NCI-H2107 treated with DMSO at 0.1 percent for 48 hours (cell line): ENCODE data around the gene C1orf53.
A peak's percentile ranks its signal among the peaks of the same experiment; 100 is the strongest.
"Not testable (repeated sequence)": the region's sequence is repeated elsewhere in the genome, so short reads cannot be mapped to it uniquely, and the experiment has no call there.

ENCODE experiments used
- DNase-seq: peaks from one replicate; lab custom pipeline; 2025; ENCODE audit not compliant: unreplicated experiment; lab: John Stamatoyannopoulos, UW

C1orf53 gene

GRCh38 chr1:197920414-197921117 lies 18.1 kb downstream of the C1orf53 start:
- no peak for DNase-seq

GRCh38 chr1:197921235-197922069 lies 19.0 kb downstream of the C1orf53 start:
- no peak for DNase-seq

GRCh38 chr1:197922070-197922390 lies 19.6 kb downstream of the C1orf53 start:
- DNase-seq: no peak

GRCh38 chr1:197923038-197923437 lies 20.6 kb downstream of the C1orf53 start:
- no peak for DNase-seq

- DNase-seq: peak; percentile 38
Observed at GRCh38 chr1:197924516-197925123, 22.2 kb downstream of the C1orf53 start.

GRCh38 chr1:197927908-197928665 lies 25.7 kb downstream of the C1orf53 start:
- DNase-seq: no peak

- no peak for DNase-seq
Observed at GRCh38 chr1:197928849-197929336, 26.5 kb downstream of the C1orf53 start.

GRCh38 chr1:197933016-197933415 lies 30.6 kb downstream of the C1orf53 start:
- no peak for DNase-seq

- no peak for DNase-seq
Observed at GRCh38 chr1:197933647-197934046, 31.2 kb downstream of the C1orf53 start.

- no peak for DNase-seq
Observed at GRCh38 chr1:197937381-197937780, 35.0 kb downstream of the C1orf53 start.

- no peak for DNase-seq
Observed at GRCh38 chr1:197937892-197938291, 35.5 kb downstream of the C1orf53 start.

- not testable (repeated sequence) for DNase-seq
Observed at GRCh38 chr1:197939159-197939980, 36.9 kb downstream of the C1orf53 start.

GRCh38 chr1:197942042-197942441 lies 39.6 kb downstream of the C1orf53 start:
- DNase-seq: no peak

- DNase-seq: no peak
Observed at GRCh38 chr1:197944485-197944884, 42.1 kb downstream of the C1orf53 start.

GRCh38 chr1:197948926-197949899 lies 46.8 kb downstream of the C1orf53 start:
- no peak for DNase-seq

- no peak for DNase-seq
Observed at GRCh38 chr1:197951089-197951488, 48.7 kb downstream of the C1orf53 start.

GRCh38 chr1:197951617-197952175 lies 49.3 kb downstream of the C1orf53 start:
- DNase-seq: no peak

GRCh38 chr1:197953472-197953871 lies 51.0 kb downstream of the C1orf53 start:
- DNase-seq: not testable (repeated sequence)
